IPS-18a (cell line): ENCODE measurements around the gene SYF2.

Experiments used
- H3K27ac ChIP-seq: one replicate; pipeline ENCODE4 v1.5.1; 2013; ENCODE audit warnings: low read length
- H3K27me3 ChIP-seq: one replicate; pipeline ENCODE4 v1.6.1; 2013; ENCODE audit warnings: mild to moderate bottlenecking, low read length; ENCODE audit not compliant: control insufficient read depth, insufficient read depth
- H3K36me3 ChIP-seq: one replicate; pipeline ENCODE4 v1.6.1; 2013; ENCODE audit warnings: low read depth, low read length; ENCODE audit not compliant: control insufficient read depth
- H3K4me1 ChIP-seq: one replicate; pipeline ENCODE4 v1.6.1; 2013; ENCODE audit warnings: low read depth, low read length; ENCODE audit not compliant: control insufficient read depth
- H3K4me3 ChIP-seq: one replicate; pipeline ENCODE4 v1.5.1; 2013; ENCODE audit warnings: low read length
- H3K9ac ChIP-seq: one replicate; pipeline ENCODE4 v1.6.1; 2013; ENCODE audit warnings: mild to moderate bottlenecking, low read length, moderate library complexity
- H3K9me3 ChIP-seq: one replicate; pipeline ENCODE4 v1.6.1; 2013; ENCODE audit warnings: low read depth, low read length; ENCODE audit not compliant: control insufficient read depth

The SYF2 gene

DNA sequence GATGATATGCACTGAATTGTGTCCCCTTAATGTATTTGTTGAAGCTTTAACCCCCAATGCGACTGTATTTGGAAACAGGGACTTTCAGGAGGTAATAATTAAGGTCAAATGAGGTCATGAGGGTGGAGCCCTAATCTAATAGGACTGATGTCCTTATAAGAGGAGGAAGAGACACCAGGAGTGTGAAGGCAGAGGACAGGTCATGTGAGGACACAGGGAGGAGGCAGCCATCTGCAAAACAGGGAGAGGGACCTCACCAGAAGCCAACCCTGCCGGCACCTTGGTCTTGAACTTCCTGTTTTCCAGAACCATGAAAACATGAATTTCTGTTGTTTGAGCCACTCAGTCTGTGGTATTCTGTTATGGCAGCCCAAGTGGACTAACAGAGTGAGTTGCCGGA lies 15.3 kb downstream of the SYF2 start:
- Histone ChIP-seq H3K4me1 (no peaks in the 10 kb centered on the region), H3K9ac (no peak overlapping the region), H3K27me3 (no peaks in the 10 kb centered on the region), H3K36me3 (peaks cover 10% of the 10 kb centered on the region), H3K4me3 (no peak overlapping the region), H3K9me3 (no peaks in the 10 kb centered on the region), H3K27ac (no peak overlapping the region)

DNA sequence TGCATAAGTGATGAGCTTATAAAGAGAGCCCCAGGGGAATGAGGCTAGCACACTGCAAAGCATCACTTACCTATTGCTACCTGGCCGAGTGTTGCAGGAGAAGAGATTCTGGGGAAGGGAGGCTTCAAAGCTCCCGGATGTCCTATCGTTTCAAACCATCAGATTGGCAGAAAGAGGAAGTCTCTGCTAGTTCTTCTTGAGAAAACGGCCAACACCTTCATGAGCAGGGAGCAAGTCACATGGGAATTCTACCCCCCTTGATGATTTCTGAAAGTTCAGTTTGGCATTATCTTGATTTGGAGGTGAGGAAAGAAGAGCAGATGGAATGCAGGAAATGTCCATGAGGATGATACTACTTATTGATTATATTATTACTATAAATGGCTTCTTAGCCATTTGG lies 16.2 kb downstream of the SYF2 start:
- no peaks in the 10 kb centered on the region for H3K9me3 ChIP-seq
- no peak overlapping the region for H3K9ac ChIP-seq
- H3K27ac ChIP-seq, result no peak overlapping the region
- H3K36me3 ChIP-seq, result peaks cover 1% of the 10 kb centered on the region
- no peaks in the 10 kb centered on the region for H3K4me1 ChIP-seq
- no peaks in the 10 kb centered on the region for H3K27me3 ChIP-seq
- H3K4me3 ChIP-seq, result no peak overlapping the region

DNA sequence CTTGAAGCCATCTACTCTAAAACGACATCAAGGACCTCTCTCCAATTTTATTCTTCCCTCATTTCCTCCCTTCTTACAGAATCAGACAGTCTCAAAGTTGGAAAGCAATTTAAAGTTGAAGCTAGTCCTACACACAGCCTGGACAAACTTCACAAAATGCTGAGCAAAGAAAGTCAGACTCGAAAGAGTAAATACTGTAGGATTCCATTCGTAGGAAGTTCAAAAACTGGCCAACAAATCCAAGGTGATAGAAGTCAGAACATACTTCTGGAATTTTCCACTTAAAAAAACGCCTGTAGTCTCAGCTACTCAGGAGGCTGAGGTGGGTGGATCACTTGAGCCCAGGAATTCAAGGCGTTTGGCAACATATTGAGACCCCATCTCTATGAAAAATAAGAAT lies 19.6 kb downstream of the SYF2 start:
- no peak overlapping the region for H3K9ac ChIP-seq
- H3K36me3 ChIP-seq, result no peaks in the 10 kb centered on the region
- no peaks in the 10 kb centered on the region for H3K4me1 ChIP-seq
- H3K27me3 ChIP-seq, result no peaks in the 10 kb centered on the region
- no peak overlapping the region for H3K4me3 ChIP-seq
- no peak overlapping the region for H3K27ac ChIP-seq
- H3K9me3 ChIP-seq, result no peaks in the 10 kb centered on the region

DNA sequence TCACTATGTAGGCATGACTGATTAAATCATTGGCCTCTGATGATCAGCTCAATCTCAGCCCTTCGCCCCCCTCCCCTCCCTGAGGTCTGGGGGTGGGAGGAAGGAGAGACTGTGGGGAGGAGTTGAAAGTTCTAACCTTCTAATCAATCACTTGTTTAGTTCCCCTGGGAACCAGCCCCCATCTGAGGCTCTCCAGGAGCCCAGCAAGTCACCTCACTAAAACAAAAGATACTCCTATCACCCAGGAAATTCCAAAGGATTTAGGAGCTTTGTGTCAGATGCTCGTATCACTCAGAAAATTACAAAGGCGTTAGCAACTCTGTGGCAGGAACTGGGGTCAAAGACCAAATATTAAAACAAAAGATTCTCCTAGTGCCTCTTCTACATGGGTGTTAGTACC lies 21.6 kb downstream of the SYF2 start:
- H3K27ac ChIP-seq, result no peak overlapping the region
- no peaks in the 10 kb centered on the region for H3K9me3 ChIP-seq
- H3K4me1 ChIP-seq, result no peaks in the 10 kb centered on the region
- H3K4me3 ChIP-seq, result no peak overlapping the region
- H3K9ac ChIP-seq, result no peak overlapping the region
- H3K36me3 ChIP-seq, result no peaks in the 10 kb centered on the region
- no peaks in the 10 kb centered on the region for H3K27me3 ChIP-seq

DNA sequence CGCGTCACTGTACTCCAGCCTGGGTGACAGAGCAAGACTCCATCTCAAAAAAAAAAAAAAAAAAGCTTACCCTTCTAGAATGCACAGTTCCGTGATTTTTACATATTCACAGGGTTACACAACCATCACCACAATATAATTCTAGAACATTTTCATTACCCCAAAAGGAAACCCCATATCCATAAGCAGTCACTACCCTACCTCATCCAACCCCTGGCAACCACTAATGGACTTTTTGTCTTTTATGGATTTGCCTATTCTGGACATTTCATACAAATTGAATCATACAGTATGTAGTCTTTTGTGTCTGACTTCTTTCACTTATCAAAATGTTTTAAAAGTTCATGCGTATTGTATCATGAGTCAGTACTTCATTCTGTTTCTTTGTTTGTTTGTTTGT lies 22.8 kb downstream of the SYF2 start:
- Histone ChIP-seq H3K9me3 (no peaks in the 10 kb centered on the region), H3K4me3 (no peak overlapping the region), H3K36me3 (no peaks in the 10 kb centered on the region), H3K27me3 (no peaks in the 10 kb centered on the region), H3K9ac (no peak overlapping the region), H3K4me1 (no peaks in the 10 kb centered on the region), H3K27ac (no peak overlapping the region)

DNA sequence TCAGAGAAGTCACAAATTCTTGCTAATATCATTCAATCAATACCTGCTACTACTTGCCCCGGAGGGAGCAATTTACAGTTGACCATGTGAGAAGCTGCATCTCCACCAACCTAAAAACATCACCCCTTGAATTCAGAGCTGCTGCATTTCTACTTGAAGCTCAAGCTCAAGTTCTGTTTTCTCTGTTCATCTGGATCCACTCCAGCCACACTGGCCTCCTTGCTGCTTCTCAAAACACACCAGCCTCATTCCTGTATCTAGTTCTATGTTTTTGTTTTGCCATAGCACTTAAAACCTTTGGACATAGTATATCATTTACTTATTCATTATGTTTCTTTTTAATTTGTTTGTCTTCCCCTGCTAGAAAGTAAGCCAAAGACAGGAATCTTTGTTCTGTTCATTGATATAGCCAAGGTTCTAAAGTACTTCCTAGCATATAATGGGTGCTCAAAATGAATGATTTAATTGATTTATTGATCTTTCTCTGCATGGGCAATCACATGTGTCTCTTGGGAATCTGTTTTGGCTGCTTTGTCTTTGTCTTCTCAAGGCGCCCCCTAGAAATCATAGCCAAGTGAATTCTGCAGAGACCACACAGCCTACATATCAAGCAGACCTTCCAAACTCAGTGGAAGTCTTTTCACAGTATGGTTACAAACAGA lies 23.6 kb downstream of the SYF2 start:
- H3K27ac ChIP-seq, result no peak overlapping the region
- no peak overlapping the region for H3K9ac ChIP-seq
- no peaks in the 10 kb centered on the region for H3K27me3 ChIP-seq
- H3K9me3 ChIP-seq, result no peaks in the 10 kb centered on the region
- H3K4me3 ChIP-seq, result no peak overlapping the region
- no peaks in the 10 kb centered on the region for H3K36me3 ChIP-seq
- peaks cover 4% of the 10 kb centered on the region for H3K4me1 ChIP-seq

DNA sequence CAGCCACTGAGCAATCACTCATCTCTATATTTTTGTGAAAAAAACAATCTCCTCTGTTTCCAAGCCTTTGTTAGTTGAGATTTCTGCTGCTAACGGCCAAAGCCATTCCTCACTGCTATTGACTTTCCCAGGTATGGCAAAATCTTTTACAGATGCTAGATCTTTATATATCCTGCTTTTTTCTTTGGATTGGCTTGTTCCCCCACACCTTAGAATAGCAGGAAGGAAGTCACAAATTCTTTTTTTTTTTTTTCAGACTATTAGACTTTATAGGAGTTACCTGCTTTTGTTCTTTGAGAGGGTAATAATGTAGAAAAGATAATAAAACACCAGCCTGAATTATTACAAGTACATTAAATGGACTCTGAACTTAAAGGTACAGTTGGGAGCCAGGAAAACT lies 24.2 kb downstream of the SYF2 start:
- Histone ChIP-seq H3K9ac (no peak overlapping the region), H3K4me1 (peaks cover 6% of the 10 kb centered on the region), H3K36me3 (no peaks in the 10 kb centered on the region), H3K9me3 (no peaks in the 10 kb centered on the region), H3K27ac (no peak overlapping the region), H3K4me3 (no peak overlapping the region), H3K27me3 (no peaks in the 10 kb centered on the region)

DNA sequence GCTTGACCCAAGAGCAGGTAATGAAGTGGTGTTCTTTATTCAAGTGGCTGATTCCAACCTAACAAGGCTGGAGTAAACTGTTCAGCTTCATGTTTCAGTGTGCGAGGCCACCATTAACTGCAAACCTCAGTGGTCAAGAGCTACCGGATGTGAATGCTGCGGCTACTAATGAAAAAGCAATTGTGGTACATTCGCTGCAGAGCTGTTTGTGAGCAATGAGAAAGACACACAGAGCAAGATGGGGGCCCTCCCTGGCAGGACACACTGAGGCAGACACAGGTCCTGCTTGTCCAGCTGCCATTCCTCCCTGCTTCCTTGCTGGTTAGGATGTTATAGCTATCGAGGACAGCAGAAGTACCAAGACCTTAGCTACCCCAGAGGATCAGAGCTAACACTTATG lies 26.1 kb downstream of the SYF2 start:
- H3K9me3 ChIP-seq, result no peaks in the 10 kb centered on the region
- H3K9ac ChIP-seq, result no peak overlapping the region
- no peaks in the 10 kb centered on the region for H3K27me3 ChIP-seq
- peaks cover 6% of the 10 kb centered on the region for H3K4me1 ChIP-seq
- no peaks in the 10 kb centered on the region for H3K36me3 ChIP-seq
- H3K27ac ChIP-seq, result no peak overlapping the region
- no peak overlapping the region for H3K4me3 ChIP-seq

DNA sequence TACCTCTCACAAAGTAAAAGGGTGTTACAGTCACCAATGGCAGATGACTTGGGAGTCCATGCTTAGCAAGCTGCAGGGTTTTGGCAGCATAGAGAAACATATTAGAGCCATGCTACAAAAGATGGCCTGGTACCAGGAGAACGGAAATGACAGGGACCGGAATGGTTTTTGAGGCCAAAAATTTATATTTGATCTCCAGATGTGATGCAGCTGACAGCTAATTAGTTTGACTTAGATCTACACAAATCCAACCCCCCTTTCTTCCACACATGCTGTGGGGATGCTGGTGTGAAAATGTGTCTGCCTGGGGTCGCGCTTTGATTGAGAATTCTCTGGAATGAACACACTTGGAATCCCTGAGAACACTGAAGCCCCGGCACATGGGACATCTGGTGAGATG lies 26.5 kb downstream of the SYF2 start:
- Histone ChIP-seq H3K27ac (no peak overlapping the region), H3K4me3 (no peak overlapping the region), H3K9ac (no peak overlapping the region)

DNA sequence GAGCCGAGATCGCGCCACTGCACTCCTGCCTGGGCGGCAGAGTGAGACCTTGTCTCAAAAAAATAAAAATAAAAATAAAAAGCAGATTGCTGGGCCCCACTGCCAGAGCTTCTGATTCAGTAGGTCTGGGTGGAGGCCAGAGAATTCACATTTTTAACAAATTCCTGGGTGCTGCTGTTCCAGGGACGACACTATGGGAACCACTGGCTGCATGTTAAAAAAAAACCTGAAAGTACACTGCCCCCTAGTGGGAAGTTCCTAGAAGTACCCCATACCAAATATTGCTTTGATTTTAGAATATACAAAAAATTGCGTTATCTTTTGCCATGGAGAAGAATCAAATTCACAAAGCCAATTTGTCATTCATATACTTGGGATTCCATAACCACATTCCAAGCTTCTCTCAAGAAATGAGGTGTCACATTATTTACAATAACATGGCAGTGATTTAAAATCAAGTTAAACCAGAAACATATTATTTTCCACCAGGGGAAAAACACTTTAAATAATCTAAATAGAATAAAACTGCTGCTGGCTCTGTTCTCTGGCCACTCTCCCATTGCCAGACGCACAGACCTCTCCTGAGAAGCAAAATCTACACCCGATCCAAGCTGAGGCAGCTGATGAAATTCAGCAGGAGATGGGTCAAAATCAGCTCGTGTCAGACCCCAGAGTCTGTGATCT lies 27.4 kb downstream of the SYF2 start:
- Histone ChIP-seq H3K36me3 (no peaks in the 10 kb centered on the region), H3K9ac (no peak overlapping the region), H3K27me3 (no peaks in the 10 kb centered on the region), H3K4me3 (no peak overlapping the region), H3K4me1 (peaks cover 6% of the 10 kb centered on the region), H3K9me3 (no peaks in the 10 kb centered on the region), H3K27ac (no peak overlapping the region)

More for the DNA sequence above, 26.5 kb downstream of the SYF2 start:
- peaks cover 6% of the 10 kb centered on the region for H3K4me1 ChIP-seq
- no peaks in the 10 kb centered on the region for H3K9me3 ChIP-seq
- no peaks in the 10 kb centered on the region for H3K36me3 ChIP-seq
- H3K27me3 ChIP-seq, result no peaks in the 10 kb centered on the region

DNA sequence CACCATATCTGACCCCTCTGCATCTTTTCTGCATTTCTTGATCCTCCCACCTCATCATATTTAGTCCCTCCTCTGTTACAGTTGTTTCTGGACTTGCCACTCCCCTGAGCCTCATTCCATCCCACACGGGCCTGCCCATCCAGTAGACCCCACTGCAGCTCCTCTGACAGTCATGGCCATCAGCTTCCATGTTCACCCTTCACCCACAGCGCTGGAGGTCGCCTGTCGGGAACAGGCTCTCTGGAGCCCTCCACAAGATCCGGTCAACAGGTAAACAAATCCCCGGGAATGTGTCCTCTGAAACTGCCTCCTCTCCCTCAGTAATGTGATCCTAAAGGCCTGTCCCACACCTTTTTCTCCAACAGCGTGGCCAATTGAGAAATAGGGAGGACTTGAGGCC lies 31.3 kb downstream of the SYF2 start:
- Histone ChIP-seq H3K27me3 (no peaks in the 10 kb centered on the region), H3K9me3 (no peaks in the 10 kb centered on the region), H3K4me1 (peaks cover 6% of the 10 kb centered on the region), H3K36me3 (no peaks in the 10 kb centered on the region), H3K4me3 (no peak overlapping the region), H3K9ac (no peak overlapping the region), H3K27ac (no peak overlapping the region)
